Spleen (tissue), 11 donors: ENCODE results near the gene RAPGEF6. TPM values are rescaled to one million over a fixed set of nuclear protein-coding genes. Genes with fewer than 3 reads are reported as not detected.
A peak's percentile ranks its signal among the peaks of the same experiment; 100 is the strongest.

Source experiments
- DNase-seq: peaks from one replicate; pipeline ENCODE4 v3.0.0-alpha.2; 2020
- H3K27ac ChIP-seq, 8 donors: fragments of 200-600 bp; sonication (generic) in 7 of 8; 1 replicate in 4 of 8; 2 replicates in 4 of 8; pipeline versions ENCODE4 v1.5.0 to v1.8.0; 2016 to 2021; ENCODE audit warnings: inconsistent platforms in 4 of 8, mild to moderate bottlenecking in 4 of 8, moderate library complexity in 1 of 8
- H3K27me3 ChIP-seq, 7 donors: fragments of 200-600 bp; sonication (generic) in 6 of 7; replicated peaks in 1 of 7; 1 replicate in 4 of 7; 2 replicates in 3 of 7; pipeline versions ENCODE4 v1.5.0 to v1.8.0; 2016 to 2021; ENCODE audit warnings: inconsistent platforms in 3 of 7, mild to moderate bottlenecking in 1 of 7
- H3K36me3 ChIP-seq, 6 donors: fragments of 200-600 bp; sonication (generic) in 5 of 6; 1 replicate in 4 of 6; 2 replicates in 2 of 6; pipeline versions ENCODE4 v1.5.0 to v1.8.0; 2016 to 2021; ENCODE audit warnings: inconsistent platforms in 2 of 6
- H3K4me1 ChIP-seq, 6 donors: fragments of 200-600 bp; sonication (generic) in 5 of 6; 1 replicate in 3 of 6; 2 replicates in 3 of 6; pipeline versions ENCODE4 v1.5.0 to v1.8.0; 2016 to 2021; ENCODE audit warnings: inconsistent platforms in 3 of 6
- H3K4me3 ChIP-seq, 8 donors: fragments of 200-600 bp; sonication (generic) in 7 of 8; 1 replicate in 4 of 8; 2 replicates in 4 of 8; pipeline versions ENCODE4 v1.5.0 to v1.8.0; 2016 to 2021; ENCODE audit warnings: inconsistent platforms in 4 of 8, mild to moderate bottlenecking in 4 of 8, moderate library complexity in 2 of 8
- H3K9me3 ChIP-seq, 8 donors: fragments of 200-600 bp; sonication (generic) in 7 of 8; 1 replicate in 4 of 8; 2 replicates in 4 of 8; pipeline versions ENCODE4 v1.5.0 to v1.8.0; 2016 to 2021; ENCODE audit warnings: inconsistent platforms in 4 of 8
- POLR2A ChIP-seq, 3 donors: fragments of 450-650 bp; IDR thresholded peaks; one replicate each; pipeline ENCODE4 v1.5.1; 2017; ENCODE audit warnings: antibody characterized with exemption in 3 of 3, mild to moderate bottlenecking in 1 of 3
- POLR2AphosphoS5 ChIP-seq, 3 donors: sonication (generic); formaldehyde crosslinking; IDR thresholded peaks; one replicate each; pipeline ENCODE4 v1.5.1; 2017; ENCODE audit warnings: antibody characterized with exemption in 3 of 3
- WGBS, 5 donors: extraction: QIAGEN DNeasy Blood & Tissue Kit in 3 of 5; methylation state at CpG; one replicate each; pipeline versions ENCODE4 v1.1.5 to v1.1.7; 2013 to 2018; 5-methylcytosine and 5-hydroxymethylcytosine counted together
- intact Hi-C: fragments of 100-400 bp; cut with DNase I; formaldehyde crosslinking; loops from one replicate; pipeline ENCODE4 v1.15.0; 2023; ENCODE audit warnings: low total_unique reads
- polyA plus RNA-seq, 3 donors: library from polyadenylated mRNA; stranded (reverse); fragments of 200-250 nt; gene quantifications; one replicate each; pipeline ENCODE4 v1.2.1, GENCODE V29; 2013
- total RNA-seq, 7 donors: library from RNA; depleted of rRNA in 3 of 7; stranded (reverse); fragments of >200 nt in 3 of 7; fragmentation: NEBNext Ultra II Directional in 4 of 7; extraction: Animal tissue kit (Norgen Biotek cat#: 25700) in 4 of 7; gene quantifications; one replicate each; pipeline versions ENCODE4 v1.1.0 to v1.2.1, GENCODE V29; 2016 to 2021
- TF ChIP-seq, protein P1 (sequence below), 11 experiments: fragments of 200-600 bp in 7 of 11; fragments of 450-650 bp in 4 of 11; sonication (generic) in 4 of 11; IDR thresholded peaks in 8 of 11; conservative IDR thresholded peaks in 3 of 11; 1 replicate in 7 of 11; 2 replicates in 4 of 11; pipeline versions ENCODE4 v1.4.0 to v1.8.0; 2016 to 2021; ENCODE audit warnings: antibody characterized with exemption in 11 of 11, inconsistent platforms in 4 of 11, mild to moderate bottlenecking in 1 of 11
- donor health status: healthy with polysubstance abuse.
- donor health status: DM: no; HTN: no; CAD: no; lungs with moderate emphysema.
- donor health status: DM: no; HTN: no; CAD: no.
- donor health status: Bipolar disorder and iron deficiency.
- donor health status: healthy.
- donor health status: DM: no; HTN: no; CAD: no.
- donor health status: DM: yes; HTN: yes; CAD: no.

RAPGEF6 gene
- total and polyA plus RNA-seq, 10 donors = 3.8 to 56.4 (median 43.2) TPM

DNA sequence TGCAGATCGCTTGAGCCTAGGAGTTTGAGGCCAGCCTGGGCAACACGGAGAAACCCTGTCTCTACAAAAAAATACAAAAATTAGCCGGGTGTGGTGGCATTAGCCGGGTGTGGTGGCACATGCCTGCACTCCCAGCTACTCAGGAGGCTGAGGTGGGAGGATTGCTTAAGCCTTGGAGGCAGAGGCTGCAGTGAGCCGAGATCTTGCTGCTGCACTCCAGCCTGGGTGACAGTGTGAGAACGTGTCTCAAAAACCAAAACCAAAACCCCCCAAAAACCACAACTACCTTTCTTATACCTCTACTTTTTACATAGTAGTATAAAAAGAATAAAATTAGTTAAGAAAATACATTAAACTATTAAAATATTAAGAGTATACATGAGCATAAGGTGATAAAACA, 121.2 kb downstream of the RAPGEF6 start:
- intact Hi-C loops = no loop called here
- no peaks in the 10 kb centered on the region for H3K27me3 ChIP-seq
- TF ChIP-seq, protein P1, sequence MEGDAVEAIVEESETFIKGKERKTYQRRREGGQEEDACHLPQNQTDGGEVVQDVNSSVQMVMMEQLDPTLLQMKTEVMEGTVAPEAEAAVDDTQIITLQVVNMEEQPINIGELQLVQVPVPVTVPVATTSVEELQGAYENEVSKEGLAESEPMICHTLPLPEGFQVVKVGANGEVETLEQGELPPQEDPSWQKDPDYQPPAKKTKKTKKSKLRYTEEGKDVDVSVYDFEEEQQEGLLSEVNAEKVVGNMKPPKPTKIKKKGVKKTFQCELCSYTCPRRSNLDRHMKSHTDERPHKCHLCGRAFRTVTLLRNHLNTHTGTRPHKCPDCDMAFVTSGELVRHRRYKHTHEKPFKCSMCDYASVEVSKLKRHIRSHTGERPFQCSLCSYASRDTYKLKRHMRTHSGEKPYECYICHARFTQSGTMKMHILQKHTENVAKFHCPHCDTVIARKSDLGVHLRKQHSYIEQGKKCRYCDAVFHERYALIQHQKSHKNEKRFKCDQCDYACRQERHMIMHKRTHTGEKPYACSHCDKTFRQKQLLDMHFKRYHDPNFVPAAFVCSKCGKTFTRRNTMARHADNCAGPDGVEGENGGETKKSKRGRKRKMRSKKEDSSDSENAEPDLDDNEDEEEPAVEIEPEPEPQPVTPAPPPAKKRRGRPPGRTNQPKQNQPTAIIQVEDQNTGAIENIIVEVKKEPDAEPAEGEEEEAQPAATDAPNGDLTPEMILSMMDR (IDR thresholded peaks at IDR 0.05 in 8 of 11, conservative IDR thresholded peaks at IDR 0.05 in 3 of 11) = no peak
- TF ChIP-seq POLR2A (IDR thresholded peaks at IDR 0.05) (no peak), POLR2AphosphoS5 (IDR thresholded peaks at IDR 0.05) (no peak)
- WGBS, 5 donors = 73 to 86% (median 79%) methylated on average over 6 of the region's 6 CpGs
- peak overlapping the region in 5 of 8 donors; percentile 32 to 78 (median 71) for H3K27ac ChIP-seq
- no peaks in the 10 kb centered on the region for H3K9me3 ChIP-seq
- peak; percentile 57 for DNase-seq
- H3K36me3 ChIP-seq = peaks cover 0 to 40% (median 6%) of the 10 kb centered on the region in 6 donors
- H3K4me1 ChIP-seq = peaks cover 12 to 60% (median 29%) of the 10 kb centered on the region in 6 donors
- H3K4me3 ChIP-seq = no peak overlapping the region

DNA sequence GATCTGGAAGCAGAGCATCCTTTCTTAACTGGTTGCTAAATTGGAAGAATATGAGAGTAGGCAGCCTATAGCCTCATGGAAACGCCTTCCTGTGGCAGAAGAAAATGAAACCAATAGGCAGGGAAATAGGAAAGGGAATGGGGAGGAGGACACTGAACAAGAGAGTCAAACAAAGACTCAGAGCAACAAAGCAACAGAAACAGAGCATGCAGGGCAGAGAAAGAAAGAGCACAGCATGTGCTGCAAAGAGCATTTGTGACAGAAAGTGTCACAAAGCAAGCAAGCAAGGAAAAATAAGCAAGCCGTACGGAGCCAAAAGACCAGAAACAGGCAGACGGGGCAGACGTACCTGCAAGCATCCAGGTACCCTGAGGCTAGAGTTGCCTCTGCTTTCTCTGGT, 123.1 kb downstream of the RAPGEF6 start:
- Histone ChIP-seq H3K4me1 (peaks cover 12 to 56% (median 29%) of the 10 kb centered on the region in 6 donors), H3K4me3 (no peak overlapping the region), H3K9me3 (no peaks in the 10 kb centered on the region), H3K36me3 (peaks cover 0 to 47% (median 6%) of the 10 kb centered on the region in 6 donors), H3K27ac (peak overlapping the region in 4 of 8 donors; percentile 11 to 48 (median 36)), H3K27me3 (no peaks in the 10 kb centered on the region)
- TF ChIP-seq, protein P1 (IDR thresholded peaks at IDR 0.05 in 8 of 11, conservative IDR thresholded peaks at IDR 0.05 in 3 of 11) = no peak
- TF ChIP-seq POLR2AphosphoS5 (IDR thresholded peaks at IDR 0.05) = no peak
- no peak for TF ChIP-seq POLR2A (IDR thresholded peaks at IDR 0.05)
- no peak for DNase-seq
- WGBS, 5 donors = 86 to 96% (median 90%) methylated on average over 5 of the region's 5 CpGs
- intact Hi-C loops = no loop called here

DNA sequence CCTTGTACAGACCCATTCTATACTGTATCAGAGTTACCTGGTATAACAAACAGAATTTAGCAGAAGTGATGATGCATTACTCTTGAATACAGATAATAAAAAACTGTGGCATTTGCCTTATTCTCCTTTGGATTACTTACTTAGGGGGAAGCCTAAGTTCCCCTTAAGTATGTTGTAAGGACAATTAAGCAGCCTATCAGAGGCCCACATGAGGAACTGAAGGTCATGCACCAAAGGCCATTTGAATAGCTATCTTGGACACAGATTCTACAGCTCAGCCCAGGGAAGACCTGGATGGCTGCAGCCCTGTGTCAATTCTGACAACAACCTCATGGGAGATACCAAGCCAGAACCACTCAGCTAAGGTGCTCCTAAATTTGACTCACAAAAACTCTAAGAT, 125.2 kb downstream of the RAPGEF6 start:
- H3K27ac ChIP-seq = no peak overlapping the region
- no peak for TF ChIP-seq POLR2AphosphoS5 (IDR thresholded peaks at IDR 0.05)
- TF ChIP-seq, protein P1 (IDR thresholded peaks at IDR 0.05 in 8 of 11, conservative IDR thresholded peaks at IDR 0.05 in 3 of 11) = no peak
- TF ChIP-seq POLR2A (IDR thresholded peaks at IDR 0.05) = no peak

DNA sequence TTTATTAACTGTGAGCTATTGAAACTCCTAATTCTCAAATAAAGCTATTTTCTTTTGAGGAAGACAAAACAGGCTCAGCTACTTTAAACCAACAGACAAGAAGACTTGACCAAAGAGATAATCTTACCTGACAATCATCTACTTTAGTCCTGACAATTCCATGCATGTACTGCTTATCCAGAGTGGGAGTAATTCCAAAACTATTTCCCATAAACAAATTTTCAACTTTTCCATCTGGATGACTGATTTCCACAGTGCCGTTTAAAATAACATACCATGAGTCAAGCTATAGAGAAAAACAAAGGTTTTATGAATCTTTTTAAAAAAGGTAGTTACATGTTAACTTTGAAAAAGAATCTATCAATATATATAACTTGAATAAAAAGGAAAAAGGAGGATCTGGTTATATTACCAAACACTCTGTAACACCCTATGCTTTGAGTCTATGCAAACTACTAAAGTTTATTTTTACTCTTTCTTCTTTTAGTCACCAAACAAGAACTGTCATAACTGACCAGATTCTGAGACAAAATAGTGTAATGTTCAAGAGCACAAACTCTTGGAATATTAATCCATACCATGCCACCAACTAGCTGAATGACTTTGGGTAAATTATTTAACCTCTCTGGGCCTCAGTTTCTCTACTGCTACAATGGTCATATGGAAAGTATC, 129.7 kb downstream of the RAPGEF6 start:
- H3K4me3 ChIP-seq = no peak overlapping the region
- H3K36me3 ChIP-seq = peaks cover 0 to 96% (median 27%) of the 10 kb centered on the region in 6 donors
- H3K27me3 ChIP-seq = no peaks in the 10 kb centered on the region
- no peaks in the 10 kb centered on the region for H3K9me3 ChIP-seq
- peak overlapping the region in 5 of 8 donors; percentile 34 to 60 (median 49) for H3K27ac ChIP-seq
- 68 to 85% (median 81%) methylated on average over 1 of the region's 1 CpG for WGBS, 5 donors
- no peak for DNase-seq
- intact Hi-C loops = no loop called here
- TF ChIP-seq, protein P1 (IDR thresholded peaks at IDR 0.05 in 8 of 11, conservative IDR thresholded peaks at IDR 0.05 in 3 of 11) = no peak
- TF ChIP-seq POLR2A (IDR thresholded peaks at IDR 0.05) (no peak), POLR2AphosphoS5 (IDR thresholded peaks at IDR 0.05) (no peak)
- peaks cover 0 to 28% (median 0%) of the 10 kb centered on the region in 6 donors for H3K4me1 ChIP-seq

More for the DNA sequence above, 125.2 kb downstream of the RAPGEF6 start:
- H3K4me3 ChIP-seq = no peak overlapping the region
- no peak for DNase-seq
- intact Hi-C loops = no loop called here
- no peaks in the 10 kb centered on the region for H3K27me3 ChIP-seq
- peaks cover 0 to 63% (median 6%) of the 10 kb centered on the region in 6 donors for H3K36me3 ChIP-seq
- H3K9me3 ChIP-seq = no peaks in the 10 kb centered on the region
- peaks cover 4 to 54% (median 18%) of the 10 kb centered on the region in 6 donors for H3K4me1 ChIP-seq
